ENCODE measurements around the gene SPATS2. TPM values are rescaled to one million over a fixed set of nuclear protein-coding genes. Genes with fewer than 3 reads are reported as not detected.

The SPATS2 gene
- total and polyA plus RNA-seq, 2 donors (not counting 1 experiment from before 2014, with no cell fraction given), result 22.1 to 43.6 TPM

- Histone ChIP-seq H3K79me2 (ENCODE audit: control insufficient read depth, insufficient read depth, low read length) (no peaks in the 10 kb centered on the region), H3K9me3 (ENCODE audit: control insufficient read depth, insufficient read depth, low read depth, low read length) (no peaks in the 10 kb centered on the region), H3K4me3 (replicated peaks in 1 of 4; ENCODE audit: control extremely low read depth in 1 of 4, insufficient read depth in 1 of 4, low read depth in 3 of 4, low read length in 4 of 4) (no peak overlapping the region), H3K27ac (ENCODE audit: insufficient read depth, low read length) (no peak overlapping the region), H3K36me3 (ENCODE audit: control insufficient read depth, insufficient read depth, low read length) (no peaks in the 10 kb centered on the region), H3K4me2 (ENCODE audit: extremely low read depth, insufficient read depth, low read length) (no peak overlapping the region), H3K9ac (ENCODE audit: insufficient read depth, low read length) (no peak overlapping the region), H4K20me1 (ENCODE audit: control insufficient read depth, extremely low read depth, insufficient read depth, low read length) (no peaks in the 10 kb centered on the region), H2AFZ (ENCODE audit: low read length) (no peak overlapping the region), H3K27me3 (ENCODE audit: control insufficient read depth, insufficient read depth, low read length) (peaks cover 38% of the 10 kb centered on the region), H3K4me1 (ENCODE audit: control insufficient read depth, extremely low read depth, insufficient read depth, low read length) (no peaks in the 10 kb centered on the region)
- TF ChIP-seq EZH2 (IDR thresholded peaks at IDR 0.05; ENCODE audit: low read length, missing control alignments), result no peak
- TF ChIP-seq CTCF (conservative IDR thresholded peaks at IDR 0.05 in 1 of 2, IDR thresholded peaks at IDR 0.05 in 1 of 2; ENCODE audit: low read depth in 1 of 2, low read length in 2 of 2), result no peak
- no peak for DNase-seq (ENCODE audit: low read depth in 2 of 2)
These were observed 176.1 kb downstream of the SPATS2 start for GRCh38 chr12:49543221-49543913.

- H3K79me2 ChIP-seq (ENCODE audit: control insufficient read depth, insufficient read depth, low read length), result no peaks in the 10 kb centered on the region
- H3K4me1 ChIP-seq (ENCODE audit: control insufficient read depth, extremely low read depth, insufficient read depth, low read length), result no peaks in the 10 kb centered on the region
- H2AFZ ChIP-seq (ENCODE audit: low read length), result no peak overlapping the region
- H3K4me2 ChIP-seq (ENCODE audit: extremely low read depth, insufficient read depth, low read length), result no peak overlapping the region
- no peaks in the 10 kb centered on the region for H4K20me1 ChIP-seq (ENCODE audit: control insufficient read depth, extremely low read depth, insufficient read depth, low read length)
- TF ChIP-seq CTCF (conservative IDR thresholded peaks at IDR 0.05 in 1 of 2, IDR thresholded peaks at IDR 0.05 in 1 of 2; ENCODE audit: low read depth in 1 of 2, low read length in 2 of 2) (no peak), EZH2 (IDR thresholded peaks at IDR 0.05; ENCODE audit: low read length, missing control alignments) (peak; percentile 26)
- peaks cover 42% of the 10 kb centered on the region for H3K27me3 ChIP-seq (ENCODE audit: control insufficient read depth, insufficient read depth, low read length)
- no peak overlapping the region for H3K9ac ChIP-seq (ENCODE audit: insufficient read depth, low read length)
- no peak for DNase-seq (ENCODE audit: low read depth in 2 of 2)
- H3K36me3 ChIP-seq (ENCODE audit: control insufficient read depth, insufficient read depth, low read length), result no peaks in the 10 kb centered on the region
- H3K9me3 ChIP-seq (ENCODE audit: control insufficient read depth, insufficient read depth, low read depth, low read length), result no peaks in the 10 kb centered on the region
- H3K4me3 ChIP-seq (replicated peaks in 1 of 4; ENCODE audit: control extremely low read depth in 1 of 4, insufficient read depth in 1 of 4, low read depth in 3 of 4, low read length in 4 of 4), result no peak overlapping the region
- no peak overlapping the region for H3K27ac ChIP-seq (ENCODE audit: insufficient read depth, low read length)
These were observed 176.9 kb downstream of the SPATS2 start for GRCh38 chr12:49543914-49544815.

- Histone ChIP-seq H4K20me1 (ENCODE audit: control insufficient read depth, extremely low read depth, insufficient read depth, low read length) (no peaks in the 10 kb centered on the region), H2AFZ (ENCODE audit: low read length) (no peak overlapping the region), H3K79me2 (ENCODE audit: control insufficient read depth, insufficient read depth, low read length) (no peaks in the 10 kb centered on the region), H3K9me3 (ENCODE audit: control insufficient read depth, insufficient read depth, low read depth, low read length) (no peaks in the 10 kb centered on the region), H3K27me3 (ENCODE audit: control insufficient read depth, insufficient read depth, low read length) (peaks cover 29% of the 10 kb centered on the region), H3K27ac (ENCODE audit: insufficient read depth, low read length) (no peak overlapping the region), H3K4me3 (replicated peaks in 1 of 4; ENCODE audit: control extremely low read depth in 1 of 4, insufficient read depth in 1 of 4, low read depth in 3 of 4, low read length in 4 of 4) (no peak overlapping the region), H3K4me1 (ENCODE audit: control insufficient read depth, extremely low read depth, insufficient read depth, low read length) (no peaks in the 10 kb centered on the region), H3K9ac (ENCODE audit: insufficient read depth, low read length) (no peak overlapping the region), H3K4me2 (ENCODE audit: extremely low read depth, insufficient read depth, low read length) (no peak overlapping the region), H3K36me3 (ENCODE audit: control insufficient read depth, insufficient read depth, low read length) (no peaks in the 10 kb centered on the region)
- TF ChIP-seq CTCF (conservative IDR thresholded peaks at IDR 0.05 in 1 of 2, IDR thresholded peaks at IDR 0.05 in 1 of 2; ENCODE audit: low read depth in 1 of 2, low read length in 2 of 2) (no peak), EZH2 (IDR thresholded peaks at IDR 0.05; ENCODE audit: low read length, missing control alignments) (no peak)
- DNase-seq (ENCODE audit: low read depth in 2 of 2), result no peak
These were observed 178.6 kb downstream of the SPATS2 start for GRCh38 chr12:49545815-49546214.
